Measurements from ENCODE around the gene NDUFS2. TPM values are rescaled to one million over a fixed set of nuclear protein-coding genes. Genes with fewer than 3 reads are reported as not detected.

The NDUFS2 gene
- total and polyA plus RNA-seq, 8 donors = 26.7 to 56.8 (median 31.1) TPM

- Histone ChIP-seq H3K4me1 (peaks cover 5 to 9% (median 8%) of the 10 kb centered on the region in 3 donors), H3K27me3 (no peaks in the 10 kb centered on the region), H3K4me3 (no peak overlapping the region), H3K9me3 (no peaks in the 10 kb centered on the region), H3K36me3 (peaks cover 0 to 38% (median 6%) of the 10 kb centered on the region in 3 donors), H3K27ac (peak overlapping the region in 2 of 4 donors; percentile 10 to 32)
- DNase-seq (no peak), FAIRE-seq (no peak), ATAC-seq (no peak)
- TF ChIP-seq, protein P1, sequence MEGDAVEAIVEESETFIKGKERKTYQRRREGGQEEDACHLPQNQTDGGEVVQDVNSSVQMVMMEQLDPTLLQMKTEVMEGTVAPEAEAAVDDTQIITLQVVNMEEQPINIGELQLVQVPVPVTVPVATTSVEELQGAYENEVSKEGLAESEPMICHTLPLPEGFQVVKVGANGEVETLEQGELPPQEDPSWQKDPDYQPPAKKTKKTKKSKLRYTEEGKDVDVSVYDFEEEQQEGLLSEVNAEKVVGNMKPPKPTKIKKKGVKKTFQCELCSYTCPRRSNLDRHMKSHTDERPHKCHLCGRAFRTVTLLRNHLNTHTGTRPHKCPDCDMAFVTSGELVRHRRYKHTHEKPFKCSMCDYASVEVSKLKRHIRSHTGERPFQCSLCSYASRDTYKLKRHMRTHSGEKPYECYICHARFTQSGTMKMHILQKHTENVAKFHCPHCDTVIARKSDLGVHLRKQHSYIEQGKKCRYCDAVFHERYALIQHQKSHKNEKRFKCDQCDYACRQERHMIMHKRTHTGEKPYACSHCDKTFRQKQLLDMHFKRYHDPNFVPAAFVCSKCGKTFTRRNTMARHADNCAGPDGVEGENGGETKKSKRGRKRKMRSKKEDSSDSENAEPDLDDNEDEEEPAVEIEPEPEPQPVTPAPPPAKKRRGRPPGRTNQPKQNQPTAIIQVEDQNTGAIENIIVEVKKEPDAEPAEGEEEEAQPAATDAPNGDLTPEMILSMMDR (IDR thresholded peaks at IDR 0.05) = no peak
- WGBS, 2 donors = 81 to 86% methylated on average over 8 of the region's 8 CpGs
- intact Hi-C loops (cut with DNase I) = no loop called here
These were observed 5.0 kb downstream of the NDUFS2 start for GRCh38 chr1:161207173-161207572.

DNA sequence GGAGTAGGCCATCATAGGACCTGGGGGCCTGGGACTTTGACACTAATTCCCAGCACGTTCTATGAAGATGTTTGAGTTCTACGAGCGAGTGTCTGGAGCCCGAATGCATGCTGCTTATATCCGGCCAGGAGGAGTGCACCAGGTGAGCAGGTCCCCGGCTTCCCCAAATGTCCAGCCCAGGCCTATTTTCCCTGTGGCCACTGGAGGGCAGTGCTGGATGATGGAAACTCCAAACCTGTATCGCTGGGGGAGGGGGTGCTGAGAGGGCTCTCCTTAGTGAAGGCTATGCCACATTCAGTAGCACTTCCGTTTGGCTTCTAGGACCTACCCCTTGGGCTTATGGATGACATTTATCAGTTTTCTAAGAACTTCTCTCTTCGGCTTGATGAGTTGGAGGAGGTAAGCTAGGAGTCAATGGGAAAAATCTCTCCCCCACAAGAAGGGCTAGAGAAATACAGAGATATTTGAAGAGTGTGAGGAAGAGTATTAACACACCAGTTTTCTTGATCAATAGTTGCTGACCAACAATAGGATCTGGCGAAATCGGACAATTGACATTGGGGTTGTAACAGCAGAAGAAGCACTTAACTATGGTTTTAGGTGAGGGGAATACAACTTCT is 7.7 kb downstream of the NDUFS2 start:
- intact Hi-C loops (cut with DNase I) = no loop called here
- WGBS, 2 donors = 27 to 33% methylated on average over 11 of the region's 11 CpGs
- FAIRE-seq (no peak), ATAC-seq (peak; percentile 94 to 97 (median 96)), DNase-seq (peak; percentile 69 to 85 (median 79))
- Histone ChIP-seq H3K27ac (no peak overlapping the region), H3K9me3 (no peaks in the 10 kb centered on the region), H3K36me3 (peaks cover 4 to 63% (median 24%) of the 10 kb centered on the region in 3 donors), H3K27me3 (no peaks in the 10 kb centered on the region), H3K4me1 (no peaks in the 10 kb centered on the region), H3K4me3 (no peak overlapping the region)
- TF ChIP-seq, protein P1 (IDR thresholded peaks at IDR 0.05) = peak; percentile 79 to 81 (median 80)

DNA sequence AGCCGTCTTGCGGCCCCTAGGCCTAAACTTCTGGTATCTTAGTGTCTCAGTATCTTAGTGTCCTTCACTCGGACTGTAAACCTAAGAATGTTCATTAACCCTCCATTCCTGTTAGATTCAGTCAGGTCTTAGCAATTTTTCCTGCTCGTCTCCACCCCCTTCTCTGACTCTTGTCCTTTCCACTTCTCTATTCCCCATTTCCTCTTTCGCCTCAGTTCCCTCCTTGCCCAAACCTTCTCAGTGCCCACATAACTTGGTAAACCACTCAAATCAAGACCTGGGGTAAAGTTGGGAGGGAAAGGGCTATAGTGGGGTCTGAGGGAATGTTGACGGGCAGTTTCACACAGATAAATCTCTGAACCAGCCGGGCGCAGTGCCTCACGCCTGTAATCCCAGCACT is 12.2 kb downstream of the NDUFS2 start:
- no peaks in the 10 kb centered on the region for H3K4me1 ChIP-seq
- no peaks in the 10 kb centered on the region for H3K9me3 ChIP-seq
- peaks cover 4 to 50% (median 18%) of the 10 kb centered on the region in 3 donors for H3K36me3 ChIP-seq
- H3K4me3 ChIP-seq = no peak overlapping the region
- peak in 1 of 4 donors; percentile 19 for ATAC-seq
- FAIRE-seq = no peak
- no peaks in the 10 kb centered on the region for H3K27me3 ChIP-seq
- intact Hi-C loops (cut with DNase I) = no loop called here
- H3K27ac ChIP-seq = peak overlapping the region in 2 of 4 donors; percentile 20 to 47
- no peak for DNase-seq
- TF ChIP-seq, protein P1 (IDR thresholded peaks at IDR 0.05) = no peak
- 90 to 94% methylated on average over 9 of the region's 9 CpGs for WGBS, 2 donors

- no peaks in the 10 kb centered on the region for H3K27me3 ChIP-seq
- ATAC-seq (peak in 3 of 4 donors; percentile 33 to 59 (median 58)), DNase-seq (peak in 1 of 6 donors; percentile 59), FAIRE-seq (no peak)
- H3K27ac ChIP-seq = peak within 1 kb of the TSS in 2 of 4 donors; percentile 20 to 47
- intact Hi-C loops (cut with DNase I) = no loop called here
- H3K4me3 ChIP-seq = peak within 1 kb of the TSS in 1 of 4 donors; percentile 12
- WGBS, 2 donors = 87 to 88% methylated on average over 10 of the region's 10 CpGs
- TF ChIP-seq, protein P1 (IDR thresholded peaks at IDR 0.05) = no peak
- H3K9me3 ChIP-seq = no peaks in the 10 kb centered on the region
- H3K36me3 ChIP-seq = peaks cover 4 to 46% (median 18%) of the 10 kb centered on the region in 3 donors
- H3K4me1 ChIP-seq = no peaks in the 10 kb centered on the region
These were observed 12.9 kb downstream of the NDUFS2 start, which contains the start of gene FCER1G for GRCh38 chr1:161215076-161215475. Gene FCER1G, plus strand, starts transcription at chr1:161215295. Its CDS starts 27 bp downstream, at chr1:161215322.

Data from pancreas (tissue), 10 donors.